Measurements from ENCODE around the gene MBNL3.
A peak's percentile ranks its signal among the peaks of the same experiment; 100 is the strongest.
"Not testable (repeated sequence)": the region's sequence is repeated elsewhere in the genome, so short reads cannot be mapped to it uniquely, and the experiment has no call there.

MBNL3 gene

DNA sequence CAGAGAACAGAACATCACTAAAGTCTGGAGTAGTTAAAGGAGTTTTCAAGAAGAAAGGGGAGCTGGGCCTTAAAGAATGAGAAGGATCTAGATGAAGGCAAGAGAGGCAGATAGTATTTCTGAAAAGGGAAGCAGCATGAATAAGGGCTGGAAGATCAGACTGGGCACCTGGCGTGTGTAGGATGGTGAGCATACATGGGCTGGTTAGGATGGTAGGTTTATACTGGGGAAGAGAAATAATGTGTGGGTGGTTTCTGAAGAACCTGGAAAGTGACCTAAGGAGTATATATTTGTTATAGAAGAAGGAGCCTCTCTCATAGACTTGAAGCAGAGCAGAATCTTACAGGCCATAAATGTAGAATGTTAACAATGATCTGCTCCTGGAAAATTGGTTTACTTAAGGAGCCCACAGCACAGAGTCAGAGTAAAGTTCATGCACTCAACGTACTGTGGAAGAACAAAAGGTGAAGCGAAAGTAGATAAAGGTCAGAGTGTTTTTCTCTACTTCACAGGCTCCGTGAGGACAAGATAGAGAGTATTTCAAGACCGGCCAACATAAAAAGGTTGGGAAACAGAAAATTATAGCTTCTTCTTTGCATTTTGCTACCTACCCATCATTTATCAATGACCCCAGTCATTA lies 35.8 kb downstream of the MBNL3 start:
- H3K27ac Mint-ChIP-seq = no peak overlapping the region
- DNase-seq (no peak), ATAC-seq (no peak)
- H3K4me3 Mint-ChIP-seq = no peak overlapping the region
- peaks cover 15 to 19% of the 10 kb centered on the region in 2 donors for H3K9me3 Mint-ChIP-seq
- H3K27me3 Mint-ChIP-seq = no peaks in the 10 kb centered on the region
- H3K4me1 Mint-ChIP-seq = no peaks in the 10 kb centered on the region

DNA sequence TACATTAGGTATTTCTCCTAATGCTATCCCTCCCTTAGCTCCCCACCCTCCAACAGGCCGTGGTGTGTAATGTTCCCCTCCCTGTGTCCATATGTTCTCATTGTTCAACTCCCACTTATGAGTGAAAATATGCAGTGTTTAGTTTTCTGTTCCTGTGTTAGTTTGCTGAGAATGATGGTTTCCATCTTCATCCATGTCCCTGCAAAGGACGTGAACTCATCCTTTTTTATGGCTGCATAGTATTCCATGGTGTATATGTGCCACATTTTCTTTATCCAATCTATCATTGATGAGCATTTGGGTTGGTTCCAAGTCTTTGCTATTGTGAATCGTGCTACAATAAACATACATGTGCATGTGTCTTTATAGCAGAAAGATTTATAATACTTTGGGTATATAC lies 42.9 kb downstream of the MBNL3 start:
- not testable (repeated sequence) for H3K27ac Mint-ChIP-seq, ATAC-seq, H3K4me1 Mint-ChIP-seq, DNase-seq, H3K27me3 Mint-ChIP-seq, H3K4me3 Mint-ChIP-seq
- peaks cover 11 to 19% of the 10 kb centered on the region in 2 donors for H3K9me3 Mint-ChIP-seq

DNA sequence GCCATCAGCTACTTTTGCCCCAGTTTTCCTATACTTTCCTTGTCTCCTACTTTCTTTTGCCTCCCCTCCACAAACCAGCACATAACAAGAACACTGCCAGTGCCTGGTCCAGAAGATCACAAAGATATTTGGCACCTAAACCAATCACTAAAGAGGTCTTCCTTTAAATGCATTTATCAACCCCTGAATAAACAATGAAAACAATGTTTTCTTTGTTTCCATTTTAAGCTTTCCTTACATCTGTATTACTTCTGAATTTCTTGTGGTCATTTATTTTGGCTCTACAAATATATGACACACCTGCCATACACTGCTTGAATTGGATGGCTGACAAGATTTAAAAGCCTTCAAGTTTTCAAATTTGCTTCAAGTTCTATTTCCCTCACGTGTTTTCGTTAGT lies 43.9 kb downstream of the MBNL3 start:
- Mint-ChIP-seq H3K9me3 (peaks cover 7 to 11% of the 10 kb centered on the region in 2 donors), H3K27ac (no peak overlapping the region), H3K27me3 (no peaks in the 10 kb centered on the region), H3K4me1 (no peaks in the 10 kb centered on the region), H3K4me3 (no peak overlapping the region)
- DNase-seq (no peak), ATAC-seq (no peak)

DNA sequence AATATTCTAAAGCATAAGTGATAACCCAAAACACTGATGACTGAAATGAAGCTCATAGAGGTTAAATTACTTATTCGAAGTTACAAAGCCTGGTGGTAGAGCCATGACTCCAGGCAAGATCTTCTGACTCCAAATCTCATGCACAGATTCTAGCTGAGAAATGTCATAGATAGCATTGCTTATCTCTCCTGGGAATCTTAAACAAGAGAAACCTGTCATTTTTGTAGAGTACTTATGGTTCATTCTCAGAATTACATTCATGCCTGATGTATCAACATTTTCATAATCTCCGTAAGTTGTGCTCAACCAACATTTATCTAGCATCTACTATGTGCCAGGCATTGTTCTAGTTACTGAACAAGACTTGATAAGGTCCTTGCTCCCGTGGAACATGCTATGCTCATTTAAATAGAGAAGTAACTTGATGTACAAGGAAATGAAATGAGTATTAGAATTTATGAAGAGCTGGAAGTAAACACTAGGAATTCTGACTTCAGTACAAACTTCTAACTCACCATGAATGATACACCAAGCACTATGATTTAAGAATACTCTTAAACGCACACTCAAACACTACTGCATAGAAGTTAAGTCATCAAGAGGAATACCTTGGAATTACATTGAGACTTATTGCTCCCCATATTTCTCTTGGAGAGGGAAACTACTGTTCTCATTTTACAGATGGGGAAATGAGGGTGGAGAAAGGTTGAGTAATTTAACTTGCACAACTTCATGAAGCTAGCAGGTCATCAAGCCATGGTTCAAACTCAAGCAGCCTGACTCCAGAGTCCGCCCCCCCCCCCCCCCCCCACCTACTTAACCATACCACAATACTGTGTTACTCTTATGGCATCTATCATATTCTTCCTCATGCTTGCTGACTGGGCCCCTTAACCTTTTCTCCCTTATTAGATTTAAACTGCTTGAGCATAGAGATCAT lies 45.4 kb downstream of the MBNL3 start:
- Mint-ChIP-seq H3K9me3 (peaks cover 1 to 3% of the 10 kb centered on the region in 2 donors), H3K27ac (no peak overlapping the region), H3K4me1 (no peaks in the 10 kb centered on the region), H3K27me3 (no peaks in the 10 kb centered on the region), H3K4me3 (no peak overlapping the region)
- ATAC-seq (no peak), DNase-seq (no peak)

DNA sequence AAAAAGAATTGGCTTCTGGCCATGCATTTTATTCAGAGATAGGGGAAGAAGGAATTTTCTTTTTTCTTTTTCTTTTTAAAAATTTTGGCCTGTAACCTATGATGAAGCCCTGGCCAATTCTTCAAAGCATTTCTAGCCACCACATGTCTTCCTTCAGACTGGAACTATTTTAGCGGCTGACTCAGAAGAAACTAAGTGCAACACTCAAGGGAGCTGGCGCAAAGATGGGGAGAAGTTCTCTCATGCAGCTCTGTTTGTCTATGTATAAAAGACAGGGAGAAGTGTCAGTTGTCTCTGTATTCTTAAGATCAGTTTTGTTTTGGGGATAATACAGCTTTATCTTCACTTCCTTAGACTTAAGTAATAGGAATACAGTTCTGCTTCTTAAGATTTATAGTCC lies 46.1 kb downstream of the MBNL3 start:
- no peak for ATAC-seq
- Mint-ChIP-seq H3K9me3 (no peaks in the 10 kb centered on the region), H3K4me3 (no peak overlapping the region)

GRCh38 chrX:132435222-132435621 lies 53.6 kb downstream of the MBNL3 start:
- DNase-seq (no peak), ATAC-seq (no peak)
- no peaks in the 10 kb centered on the region for H3K4me1 Mint-ChIP-seq
- H3K27ac Mint-ChIP-seq = no peak overlapping the region
- no peak overlapping the region for H3K4me3 Mint-ChIP-seq
- no peaks in the 10 kb centered on the region for H3K9me3 Mint-ChIP-seq
- H3K27me3 Mint-ChIP-seq = no peaks in the 10 kb centered on the region

More for the DNA sequence above, 46.1 kb downstream of the MBNL3 start:
- Mint-ChIP-seq H3K27ac (no peak overlapping the region), H3K4me1 (no peaks in the 10 kb centered on the region), H3K27me3 (no peaks in the 10 kb centered on the region)
- no peak for DNase-seq

DNA sequence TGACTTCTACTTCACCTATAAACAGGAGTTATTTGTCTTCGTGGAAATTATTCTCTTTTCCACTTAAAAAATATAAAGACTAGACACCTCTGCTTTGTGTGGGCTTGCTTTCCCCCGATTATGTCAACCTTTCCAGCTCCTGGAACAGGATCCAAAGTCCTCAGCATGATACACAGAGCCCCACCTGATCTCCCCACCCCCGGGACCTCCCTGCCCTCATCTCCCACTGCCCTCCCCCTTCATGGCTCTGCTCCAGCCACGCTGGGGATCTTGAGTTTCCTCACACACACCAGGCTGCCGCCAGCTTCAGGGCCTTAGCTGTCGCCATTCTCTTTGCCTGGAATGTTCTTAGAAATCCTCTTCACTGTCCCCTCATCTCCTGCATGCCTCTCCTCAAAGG lies 55.3 kb downstream of the MBNL3 start:
- H3K4me1 Mint-ChIP-seq = no peaks in the 10 kb centered on the region
- ATAC-seq (no peak), DNase-seq (no peak)
- no peaks in the 10 kb centered on the region for H3K27me3 Mint-ChIP-seq
- no peak overlapping the region for H3K27ac Mint-ChIP-seq
- H3K4me3 Mint-ChIP-seq = no peak overlapping the region
- no peaks in the 10 kb centered on the region for H3K9me3 Mint-ChIP-seq

GRCh38 chrX:132433001-132433400 lies 55.8 kb downstream of the MBNL3 start:
- Mint-ChIP-seq H3K9me3 (no peaks in the 10 kb centered on the region), H3K27me3 (no peaks in the 10 kb centered on the region), H3K27ac (no peak overlapping the region), H3K4me1 (no peaks in the 10 kb centered on the region), H3K4me3 (no peak overlapping the region)
- ATAC-seq (no peak), DNase-seq (no peak)

- ATAC-seq (no peak), DNase-seq (no peak)
- Mint-ChIP-seq H3K27me3 (no peaks in the 10 kb centered on the region), H3K4me3 (no peak overlapping the region), H3K4me1 (peaks cover 13% of the 10 kb centered on the region), H3K9me3 (no peaks in the 10 kb centered on the region), H3K27ac (no peak overlapping the region)
These were observed 59.9 kb downstream of the MBNL3 start for GRCh38 chrX:132428896-132429295.

DNA sequence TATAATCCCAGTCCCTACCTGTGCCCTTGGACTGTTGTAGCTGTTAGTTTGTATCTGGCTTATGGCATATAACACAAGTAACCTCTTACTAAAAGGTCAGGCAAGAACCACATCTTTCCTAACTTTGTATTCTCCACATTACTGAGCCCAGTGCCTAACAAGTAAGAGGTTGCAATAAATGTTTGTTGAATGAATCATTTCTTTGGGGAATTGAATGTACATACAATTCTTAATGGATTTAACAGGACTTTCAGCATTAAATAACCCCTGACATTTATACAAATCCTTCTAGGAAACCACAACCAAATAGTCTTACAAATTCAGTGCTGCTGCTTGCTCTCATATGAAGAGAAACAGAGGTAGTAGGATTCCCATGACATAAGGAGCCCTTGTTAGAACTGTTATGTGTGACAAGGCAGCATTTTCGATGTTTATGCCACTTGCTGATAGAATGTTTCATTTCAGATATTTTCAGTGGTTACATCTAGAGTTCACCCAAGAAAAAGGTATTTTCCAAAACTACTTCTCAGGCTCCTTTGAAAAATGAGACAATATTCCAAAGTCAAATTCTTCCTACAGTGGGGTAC lies 62.0 kb downstream of the MBNL3 start:
- no peaks in the 10 kb centered on the region for H3K9me3 Mint-ChIP-seq
- no peak for ATAC-seq
- peak overlapping the region in 1 of 2 donors; percentile 65 for H3K27ac Mint-ChIP-seq
- peaks cover 13% of the 10 kb centered on the region for H3K4me1 Mint-ChIP-seq
- DNase-seq = no peak
- no peak overlapping the region for H3K4me3 Mint-ChIP-seq
- H3K27me3 Mint-ChIP-seq = no peaks in the 10 kb centered on the region

DNA sequence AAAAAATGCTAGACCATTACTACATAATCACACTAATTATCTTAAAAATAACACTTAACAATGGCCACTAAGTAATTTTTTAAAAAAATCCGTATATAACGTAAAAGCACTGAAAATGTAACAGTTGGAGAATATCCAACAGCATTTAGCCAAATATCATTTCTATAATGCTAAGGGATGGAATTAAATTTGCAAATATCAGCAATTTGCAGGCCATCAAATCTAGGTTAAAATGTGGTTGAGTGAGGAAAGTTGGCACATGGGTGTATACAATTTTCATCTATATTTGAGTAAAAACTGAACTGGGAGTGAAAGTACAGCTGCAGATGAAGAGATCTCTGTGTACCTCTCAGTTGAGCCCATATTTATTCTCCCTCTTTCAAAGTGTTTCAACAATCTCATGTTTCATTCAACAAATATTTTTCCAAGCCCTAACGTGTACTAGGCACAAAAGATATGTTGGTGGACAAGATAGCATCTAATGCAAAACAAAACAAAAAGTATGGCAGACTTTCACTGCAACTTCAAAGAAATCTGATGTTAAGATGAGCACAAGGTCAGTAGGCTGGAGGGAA lies 63.0 kb downstream of the MBNL3 start:
- Mint-ChIP-seq H3K27ac (peak overlapping the region in 1 of 2 donors; percentile 33), H3K9me3 (no peaks in the 10 kb centered on the region), H3K27me3 (no peaks in the 10 kb centered on the region), H3K4me3 (no peak overlapping the region), H3K4me1 (peaks cover 13% of the 10 kb centered on the region)
- DNase-seq (no peak), ATAC-seq (no peak)

- Mint-ChIP-seq H3K27ac (no peak overlapping the region), H3K4me1 (peaks cover 13% of the 10 kb centered on the region), H3K9me3 (no peaks in the 10 kb centered on the region), H3K4me3 (no peak overlapping the region), H3K27me3 (no peaks in the 10 kb centered on the region)
- DNase-seq = no peak
- no peak for ATAC-seq
These were observed 65.5 kb downstream of the MBNL3 start for GRCh38 chrX:132423323-132423722.

- no peaks in the 10 kb centered on the region for H3K27me3 Mint-ChIP-seq
- DNase-seq (no peak), ATAC-seq (no peak)
- H3K9me3 Mint-ChIP-seq = no peaks in the 10 kb centered on the region
- H3K4me1 Mint-ChIP-seq = no peaks in the 10 kb centered on the region
- no peak overlapping the region for H3K27ac Mint-ChIP-seq
- no peak overlapping the region for H3K4me3 Mint-ChIP-seq
These were observed 73.8 kb downstream of the MBNL3 start for GRCh38 chrX:132415012-132415411.

DNA sequence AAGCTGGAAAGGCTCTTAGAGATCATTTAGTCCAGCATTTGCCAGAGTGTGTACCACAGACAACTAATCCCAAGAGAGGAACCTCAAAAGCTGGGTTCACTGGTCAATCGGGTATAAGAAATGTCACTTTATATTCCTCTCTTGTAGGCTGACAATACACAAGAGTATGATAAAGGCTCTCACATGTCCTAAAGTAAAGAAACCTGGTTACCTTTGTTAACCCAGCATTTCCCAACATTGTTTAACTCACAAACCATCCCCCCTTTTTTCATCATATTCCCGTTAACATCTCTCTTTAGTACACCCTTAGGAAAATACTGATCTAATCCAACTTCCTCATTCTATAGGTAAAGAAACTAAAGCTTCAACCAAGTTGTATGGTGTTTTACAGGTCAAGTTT lies 74.4 kb downstream of the MBNL3 start:
- no peaks in the 10 kb centered on the region for H3K9me3 Mint-ChIP-seq
- H3K27me3 Mint-ChIP-seq = no peaks in the 10 kb centered on the region
- ATAC-seq (no peak), DNase-seq (no peak)
- no peaks in the 10 kb centered on the region for H3K4me1 Mint-ChIP-seq
- no peak overlapping the region for H3K27ac Mint-ChIP-seq
- H3K4me3 Mint-ChIP-seq = no peak overlapping the region

GRCh38 chrX:132413459-132413858 lies 75.4 kb downstream of the MBNL3 start:
- Mint-ChIP-seq H3K4me3 (no peak overlapping the region), H3K9me3 (no peaks in the 10 kb centered on the region), H3K27me3 (no peaks in the 10 kb centered on the region), H3K4me1 (no peaks in the 10 kb centered on the region), H3K27ac (no peak overlapping the region)
- ATAC-seq (no peak), DNase-seq (no peak)

- Mint-ChIP-seq H3K4me1 (no peaks in the 10 kb centered on the region), H3K4me3 (no peak overlapping the region), H3K9me3 (no peaks in the 10 kb centered on the region), H3K27ac (no peak overlapping the region), H3K27me3 (no peaks in the 10 kb centered on the region)
- DNase-seq (no peak), ATAC-seq (no peak)
These were observed 76.6 kb downstream of the MBNL3 start for GRCh38 chrX:132412208-132412607.

All from stimulated activated naive CD8-positive, alpha-beta T cell treated with anti-CD3 and anti-CD28 coated beads, Interleukin-15, amount 100 ng/mL, for 72 hours (primary cell).